Breast epithelium (tissue), 4 donors: ENCODE data around the gene HOXB7. TPM values are rescaled to one million over a fixed set of nuclear protein-coding genes. Genes with fewer than 3 reads are reported as not detected.

Experiments used
- DNase-seq, 2 donors: peaks; one replicate each; pipeline ENCODE4 v3.0.0-alpha.2; 2019; ENCODE audit warnings: low spot score in 2 of 2
- H3K27ac ChIP-seq, 2 donors: fragments of 200-600 bp; sonication (generic) in 1 of 2; one replicate each; pipeline ENCODE4 v1.5.1; 2016 to 2019; ENCODE audit warnings: mild to moderate bottlenecking in 1 of 2
- H3K27me3 ChIP-seq, 2 donors: fragments of 200-600 bp; sonication (generic) in 1 of 2; one replicate each; pipeline versions ENCODE4 v1.5.1 to v1.6.0; 2017 to 2019; ENCODE audit warnings: control low read depth in 1 of 2, mild to moderate bottlenecking in 1 of 2
- H3K36me3 ChIP-seq: fragments of 200-600 bp; one replicate; pipeline ENCODE4 v1.5.1; 2019
- H3K4me1 ChIP-seq, 2 donors: fragments of 200-600 bp; sonication (generic); one replicate each; pipeline ENCODE4 v1.5.1; 2016 to 2019; ENCODE audit warnings: control low read depth in 1 of 2
- H3K4me3 ChIP-seq, 3 donors: fragments of 200-600 bp; sonication (generic); 1 replicate in 2 of 3; 2 replicates in 1 of 3; pipeline ENCODE4 v1.5.1; 2016 to 2019; ENCODE audit warnings: mild to moderate bottlenecking in 3 of 3, moderate library complexity in 2 of 3
- H3K9me3 ChIP-seq, 2 donors: fragments of 200-600 bp; sonication (generic) in 1 of 2; one replicate each; pipeline ENCODE4 v1.5.1; 2016 to 2019; ENCODE audit warnings: control low read depth in 1 of 2
- CTCF ChIP-seq, 3 donors: fragments of 450-650 bp; IDR thresholded peaks; one replicate each; pipeline ENCODE4 v1.5.1; 2016 to 2017; ENCODE audit warnings: antibody characterized with exemption in 3 of 3, mild to moderate bottlenecking in 3 of 3, moderate library complexity in 3 of 3
- POLR2A ChIP-seq: fragments of 450-650 bp; IDR thresholded peaks from one replicate; pipeline ENCODE4 v1.6.1; 2016; ENCODE audit warnings: antibody characterized with exemption, mild to moderate bottlenecking, moderate library complexity
- POLR2AphosphoS5 ChIP-seq, 3 donors: sonication (generic); formaldehyde crosslinking; IDR thresholded peaks; one replicate each; pipeline ENCODE4 v1.6.1; 2017; ENCODE audit warnings: antibody characterized with exemption in 3 of 3
- intact Hi-C: fragments of 100-400 bp; cut with DNase I; formaldehyde crosslinking; loops from one replicate; pipeline ENCODE4 v1.15.1; 2023; ENCODE audit warnings: low total_unique reads
- total RNA-seq, 3 donors: library from RNA; depleted of rRNA; stranded (reverse); fragments of >200 nt; gene quantifications; one replicate each; pipeline ENCODE4 v1.1.0, GENCODE V29; 2016

HOXB7 gene
- total RNA-seq, 3 donors from 2014 or later: 1.5 to 16.8 (median 4.3) TPM

- intact Hi-C loops: loop anchor here (5.0 kb wide), 1 partner anchor 37 kb away; no protein-coding TSS in a partner anchor
- Histone ChIP-seq H3K27ac (peak overlapping the region; percentile 73 to 94), H3K4me1 (peaks cover 0 to 7% of the 10 kb centered on the region in 2 donors), H3K27me3 (peaks cover 0 to 81% of the 10 kb centered on the region in 2 donors), H3K4me3 (peak overlapping the region; percentile 49 to 81 (median 57)), H3K9me3 (no peaks in the 10 kb centered on the region), H3K36me3 (no peaks in the 10 kb centered on the region)
- TF ChIP-seq POLR2A (no peak), POLR2AphosphoS5 (IDR thresholded peaks at IDR 0.05) (no peak), CTCF (IDR thresholded peaks at IDR 0.05) (no peak)
- no peak for DNase-seq
These were observed 32.0 kb downstream of the HOXB7 start for GRCh38 chr17:48578616-48579470.

GRCh38 chr17:48577946-48578615 lies 32.7 kb downstream of the HOXB7 start, which contains the start of gene HOXB4:
Gene HOXB4 (minus strand): TSS chr17:48578350. CDS start chr17:48578319, 31 bp downstream.
- TF ChIP-seq CTCF (IDR thresholded peaks at IDR 0.05) (no peak), POLR2AphosphoS5 (IDR thresholded peaks at IDR 0.05) (no peak), POLR2A (no peak)
- no peaks in the 10 kb centered on the region for H3K36me3 ChIP-seq
- DNase-seq: peak in 1 of 2 donors; percentile 52
- H3K27ac ChIP-seq: peak within 1 kb of the TSS; percentile 73 to 94
- peaks cover 0 to 7% of the 10 kb centered on the region in 2 donors for H3K4me1 ChIP-seq
- peaks cover 0 to 73% of the 10 kb centered on the region in 2 donors for H3K27me3 ChIP-seq
- intact Hi-C loops: loop anchor here (5.0 kb wide), 1 partner anchor 36 kb away; no protein-coding TSS in a partner anchor
- peak within 1 kb of the TSS; percentile 49 to 81 (median 57) for H3K4me3 ChIP-seq
- no peaks in the 10 kb centered on the region for H3K9me3 ChIP-seq

- H3K36me3 ChIP-seq: no peaks in the 10 kb centered on the region
- TF ChIP-seq POLR2AphosphoS5 (IDR thresholded peaks at IDR 0.05) (no peak), CTCF (IDR thresholded peaks at IDR 0.05) (no peak), POLR2A (no peak)
- H3K27me3 ChIP-seq: peaks cover 0 to 67% of the 10 kb centered on the region in 2 donors
- intact Hi-C loops: loop anchor here (5.0 kb wide), 1 partner anchor 35 kb away; no protein-coding TSS in a partner anchor
- peaks cover 0 to 7% of the 10 kb centered on the region in 2 donors for H3K4me1 ChIP-seq
- H3K9me3 ChIP-seq: no peaks in the 10 kb centered on the region
- no peak for DNase-seq
- peak overlapping the region; percentile 49 to 81 (median 57) for H3K4me3 ChIP-seq
- H3K27ac ChIP-seq: peak overlapping the region; percentile 73 to 94
These were observed 33.4 kb downstream of the HOXB7 start for GRCh38 chr17:48577330-48577945.

GRCh38 chr17:48576479-48577309 lies 34.1 kb downstream of the HOXB7 start:
- TF ChIP-seq POLR2AphosphoS5 (IDR thresholded peaks at IDR 0.05) (peak in 2 of 3 donors; percentile 27 to 60), CTCF (IDR thresholded peaks at IDR 0.05) (no peak), POLR2A (no peak)
- Histone ChIP-seq H3K27ac (peak overlapping the region; percentile 71 to 94), H3K4me1 (peaks cover 0 to 7% of the 10 kb centered on the region in 2 donors), H3K27me3 (peaks cover 0 to 59% of the 10 kb centered on the region in 2 donors), H3K9me3 (no peaks in the 10 kb centered on the region), H3K4me3 (peak overlapping the region; percentile 49 to 81 (median 57)), H3K36me3 (no peaks in the 10 kb centered on the region)
- DNase-seq: peak in 1 of 2 donors; percentile 58
- intact Hi-C loops: loop anchor here (5.0 kb wide), 1 partner anchor 34 kb away; no protein-coding TSS in a partner anchor
